GM18868 (cell line): Measurements from ENCODE around the gene TMEM184B.

Source experiments
- ATAC-seq: cut with Tn5 transposase; IDR thresholded peaks from one replicate; pipeline ENCODE4 v1.9.1; 2021; ENCODE audit warnings: mild to moderate bottlenecking, moderate library complexity; ENCODE audit not compliant: unreplicated experiment

The TMEM184B gene

DNA sequence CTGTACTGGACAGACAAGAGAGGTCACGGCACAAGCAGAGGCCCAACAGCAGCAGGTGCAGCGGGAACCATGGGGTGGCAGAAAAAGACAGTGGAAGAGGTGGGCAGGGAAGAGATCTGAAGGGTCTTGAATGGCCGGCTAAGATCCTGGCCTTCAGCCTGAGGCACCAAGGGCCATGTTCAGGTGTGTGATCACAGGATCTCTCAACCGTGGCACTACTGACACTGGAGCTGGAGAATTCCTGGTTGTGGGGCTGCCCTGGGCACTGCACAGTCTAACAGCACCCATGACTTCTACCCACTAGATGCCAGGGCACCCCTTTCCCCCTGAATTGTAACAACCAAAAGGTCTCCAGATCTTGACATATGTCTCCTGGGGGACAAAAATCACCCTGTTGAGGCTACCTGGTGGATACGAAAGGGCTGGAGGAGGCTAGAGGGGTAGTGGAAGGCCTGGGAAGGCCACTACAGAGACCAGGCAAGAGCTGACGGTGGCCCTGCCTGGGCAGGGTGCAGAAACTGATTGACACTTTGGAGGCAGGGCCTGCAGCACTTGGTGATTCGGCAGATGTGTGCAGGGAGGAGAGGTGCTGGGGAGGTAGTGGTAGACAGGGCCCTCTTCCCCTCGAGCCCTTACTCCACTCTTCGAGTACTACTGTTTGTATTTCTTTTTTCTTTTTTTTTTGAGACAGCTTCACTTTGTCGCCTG lies 36.1 kb upstream of the TMEM184B start:
- no peak for ATAC-seq

DNA sequence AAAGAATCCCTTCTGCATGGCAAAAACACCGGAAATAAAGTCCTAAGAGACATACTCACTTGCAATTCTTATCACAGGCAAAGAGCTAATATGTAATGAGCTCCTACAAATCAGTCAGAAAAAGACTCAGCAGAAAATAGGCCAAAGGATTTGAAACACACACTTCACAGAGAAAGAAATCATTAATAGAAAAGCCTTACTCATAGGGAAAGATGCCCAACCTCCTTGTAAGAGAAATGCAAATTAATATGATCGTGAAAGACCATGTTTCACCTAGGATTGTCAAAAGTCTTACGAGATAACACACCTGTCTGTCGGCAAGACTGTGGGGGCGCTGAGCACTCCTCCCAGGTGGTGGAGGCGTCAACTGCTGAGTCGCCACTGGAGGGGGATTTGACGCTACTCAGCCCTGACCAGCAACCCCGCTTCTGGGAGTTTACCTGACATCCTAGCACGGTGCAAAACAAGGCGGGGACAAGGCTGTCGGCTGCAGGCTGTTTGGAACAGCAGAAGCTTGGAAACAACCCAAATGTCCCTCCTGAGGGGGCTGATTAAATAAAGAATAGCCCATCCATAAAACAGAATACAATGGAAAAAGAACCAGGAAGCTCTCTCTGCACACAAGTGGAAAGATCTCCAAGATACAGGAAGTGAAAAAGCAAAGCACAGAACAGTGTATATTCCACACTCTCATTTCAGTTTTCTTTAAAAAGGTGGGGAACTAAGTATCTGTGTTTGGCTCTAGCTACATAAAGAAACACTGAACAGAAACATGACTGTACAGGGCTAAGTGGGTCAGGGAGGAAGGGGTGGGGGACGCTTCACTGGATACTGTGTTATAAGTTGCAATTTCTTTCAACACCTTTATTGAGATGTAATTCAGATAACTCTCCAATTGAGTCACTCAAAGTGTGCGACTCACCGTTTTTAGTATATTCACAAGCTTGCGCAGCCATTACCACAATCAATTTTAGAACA lies 33.0 kb upstream of the TMEM184B start:
- ATAC-seq = peak; percentile 73

DNA sequence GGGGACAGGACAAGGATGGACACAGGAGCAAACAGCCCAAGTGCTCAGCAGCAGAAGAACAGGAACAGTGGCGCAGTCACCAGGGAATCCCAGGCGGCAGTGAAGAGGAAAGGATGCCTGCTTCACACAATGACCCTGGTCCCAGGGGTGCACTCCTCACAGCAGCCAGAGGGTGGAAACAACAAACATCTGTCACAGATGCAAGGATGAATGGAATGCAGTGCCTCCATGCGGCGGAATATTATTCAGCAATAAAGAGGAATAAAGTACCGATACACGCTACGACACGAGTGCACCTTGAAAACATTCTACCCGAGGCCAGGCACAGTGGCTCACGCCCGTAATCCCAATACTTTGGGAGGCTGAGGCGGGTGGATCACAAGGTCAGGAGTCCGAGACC lies 31.7 kb upstream of the TMEM184B start:
- no peak for ATAC-seq

DNA sequence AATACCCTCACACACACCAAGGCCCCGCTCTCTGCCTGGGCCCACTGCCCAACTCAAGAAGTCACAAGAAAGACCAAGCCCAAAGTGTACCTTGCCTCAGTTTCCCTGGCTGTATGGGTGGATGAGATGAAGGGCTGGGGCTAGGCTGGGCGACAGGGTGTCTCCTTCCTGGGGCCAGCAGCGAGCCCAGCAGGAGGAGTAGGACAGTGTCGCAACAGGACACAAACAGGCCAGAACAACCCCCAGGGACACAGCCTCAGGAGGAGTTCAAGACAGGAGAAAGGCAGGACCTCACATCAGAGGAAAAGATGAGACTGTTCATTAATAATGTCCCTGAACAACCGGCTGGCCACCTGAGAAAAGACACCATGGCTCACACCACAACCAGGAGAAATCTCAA lies 31.2 kb upstream of the TMEM184B start:
- no peak for ATAC-seq

DNA sequence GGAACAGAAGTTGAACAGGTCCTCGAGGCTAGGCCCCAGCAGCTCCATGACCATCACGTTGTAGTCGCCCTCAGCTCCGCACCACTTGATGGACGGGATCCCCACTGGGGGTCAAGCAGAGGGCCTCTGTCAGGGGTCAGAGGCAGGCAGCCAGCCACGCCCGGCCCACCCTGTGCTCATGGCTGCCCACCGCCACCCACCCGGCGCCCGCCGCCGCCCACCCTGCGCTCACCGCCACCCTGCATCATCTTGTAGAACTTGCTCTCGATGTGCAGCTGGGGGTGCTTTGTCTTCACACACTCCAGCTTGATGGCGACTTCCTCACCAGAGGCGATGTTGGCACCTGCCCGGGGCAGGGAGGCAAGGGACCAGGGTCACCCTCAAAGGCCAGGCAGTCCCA lies 30.1 kb upstream of the TMEM184B start:
- no peak for ATAC-seq

DNA sequence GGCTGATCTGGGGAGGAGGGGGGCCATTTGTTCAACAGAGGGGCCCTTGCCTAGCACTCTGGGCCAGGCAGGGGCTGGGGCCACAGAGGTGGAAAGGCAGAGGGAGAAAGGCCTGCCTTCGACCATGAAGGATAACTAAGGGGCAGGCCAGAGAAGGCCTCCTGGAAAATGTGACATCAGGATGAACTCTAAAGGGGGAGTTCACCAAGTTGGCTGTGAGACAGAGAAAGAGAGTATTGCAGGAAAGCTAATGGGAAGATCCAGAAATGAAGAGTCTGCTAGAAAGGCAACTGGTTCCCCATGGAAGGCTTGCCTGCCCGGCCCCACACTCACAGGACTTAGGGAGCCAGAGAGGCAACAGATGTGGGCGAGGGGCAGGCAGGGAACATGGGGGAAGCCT lies 28.1 kb upstream of the TMEM184B start:
- ATAC-seq = no peak

DNA sequence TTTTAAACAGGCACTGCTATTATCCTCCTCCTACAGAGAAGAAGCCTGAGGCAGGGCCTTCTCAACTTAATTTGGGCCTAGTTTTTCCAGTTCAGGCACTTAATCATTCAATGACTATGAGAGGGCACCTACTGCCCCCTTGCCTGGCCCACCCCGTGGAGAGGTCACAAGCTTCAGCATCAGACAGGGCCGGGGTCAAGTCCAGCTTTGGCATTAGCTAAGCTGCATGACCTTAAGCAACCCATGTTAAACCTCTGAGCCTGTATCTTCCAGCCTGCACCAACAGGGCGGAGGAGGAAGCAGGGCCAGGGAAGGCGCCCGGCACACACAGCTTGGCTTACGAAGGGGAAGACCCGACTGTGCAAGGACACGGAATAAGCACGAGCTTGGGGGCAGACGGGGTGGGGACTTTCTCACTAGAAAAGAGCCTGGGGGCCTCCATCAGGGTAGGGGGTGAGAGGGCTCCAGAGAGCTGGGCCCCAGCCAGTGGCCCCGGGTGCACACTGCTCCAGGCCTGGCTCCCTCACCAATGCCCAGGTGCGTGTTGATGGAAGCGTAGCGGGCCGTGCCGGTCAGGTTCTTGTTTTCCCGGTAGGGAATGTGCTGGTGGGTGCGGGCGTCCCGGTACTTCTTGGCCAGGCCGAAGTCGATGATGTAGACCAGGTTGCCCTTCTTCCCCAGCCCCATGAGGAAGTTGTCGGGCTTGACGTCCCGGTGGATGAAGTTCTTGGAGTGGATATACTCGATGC lies 27.6 kb upstream of the TMEM184B start:
- ATAC-seq = no peak

DNA sequence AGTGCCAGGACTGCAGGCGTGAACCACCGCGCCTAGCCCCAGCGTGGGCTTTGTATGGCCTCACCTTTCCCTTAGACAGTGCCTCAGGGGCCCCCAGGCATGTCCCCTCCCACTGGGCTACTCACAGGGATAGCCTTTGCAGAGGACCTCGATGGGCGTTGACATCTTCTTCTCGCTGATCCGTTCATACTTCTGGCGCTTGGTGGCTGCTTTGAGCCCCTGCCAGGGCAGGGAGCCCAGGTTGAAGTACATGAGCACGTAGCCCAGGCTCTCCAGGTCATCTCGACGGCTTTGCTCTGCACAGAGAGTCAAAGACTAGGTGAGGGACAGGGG lies 26.9 kb upstream of the TMEM184B start:
- no peak for ATAC-seq

DNA sequence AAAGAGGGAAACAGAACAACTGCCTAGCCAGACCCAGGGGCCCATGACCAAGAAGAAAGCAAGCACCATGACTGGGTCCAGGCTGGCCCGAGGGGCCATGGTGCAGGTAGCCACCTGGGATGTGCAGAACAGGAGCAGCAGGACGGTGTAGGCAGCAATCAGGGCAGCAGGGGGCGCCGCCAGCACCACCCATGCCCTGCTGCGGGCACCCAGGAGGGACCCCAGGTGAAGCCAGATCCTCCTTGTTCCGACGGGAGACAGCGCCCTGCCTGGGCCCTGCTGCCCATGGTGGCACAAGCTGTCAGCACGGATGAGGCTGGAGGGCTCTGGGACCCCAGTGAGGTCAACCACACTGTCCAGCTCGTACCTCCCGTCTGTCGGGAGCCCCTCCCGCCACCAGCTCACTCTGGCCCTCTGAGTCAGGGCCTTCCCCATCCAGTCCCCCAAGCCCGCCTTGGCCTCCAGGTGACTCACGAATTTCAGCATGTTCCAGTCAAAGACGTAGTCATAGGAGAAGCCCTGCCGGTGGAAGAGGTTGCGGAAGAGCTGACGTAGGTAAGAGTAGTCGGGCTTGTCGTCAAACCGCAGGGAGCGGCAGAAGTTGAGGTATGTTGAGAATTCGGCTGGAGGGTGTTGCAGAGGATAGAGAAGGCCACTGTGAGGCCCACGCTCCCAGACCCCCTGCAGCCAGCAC lies 25.6 kb upstream of the TMEM184B start:
- no peak for ATAC-seq

DNA sequence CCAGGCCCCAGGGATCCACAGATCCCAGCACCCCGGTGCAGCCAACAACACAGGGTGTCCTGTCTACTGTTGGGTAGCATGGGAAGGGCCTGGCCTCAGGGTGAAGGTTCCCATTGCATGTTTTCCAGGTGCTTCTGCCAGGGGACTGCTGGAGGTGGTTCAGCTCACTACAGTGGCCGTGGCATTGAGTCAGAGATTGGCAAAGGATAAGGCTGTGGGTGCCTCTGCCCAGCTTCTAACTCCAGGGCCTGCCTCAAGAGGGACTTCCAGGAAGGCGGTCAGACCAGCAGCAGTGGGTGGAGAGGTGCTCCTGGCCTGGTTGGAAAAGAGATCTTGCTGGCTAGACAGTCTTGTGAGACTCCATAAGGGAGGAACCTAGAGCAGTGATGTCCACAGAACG lies 23.6 kb upstream of the TMEM184B start:
- no peak for ATAC-seq

DNA sequence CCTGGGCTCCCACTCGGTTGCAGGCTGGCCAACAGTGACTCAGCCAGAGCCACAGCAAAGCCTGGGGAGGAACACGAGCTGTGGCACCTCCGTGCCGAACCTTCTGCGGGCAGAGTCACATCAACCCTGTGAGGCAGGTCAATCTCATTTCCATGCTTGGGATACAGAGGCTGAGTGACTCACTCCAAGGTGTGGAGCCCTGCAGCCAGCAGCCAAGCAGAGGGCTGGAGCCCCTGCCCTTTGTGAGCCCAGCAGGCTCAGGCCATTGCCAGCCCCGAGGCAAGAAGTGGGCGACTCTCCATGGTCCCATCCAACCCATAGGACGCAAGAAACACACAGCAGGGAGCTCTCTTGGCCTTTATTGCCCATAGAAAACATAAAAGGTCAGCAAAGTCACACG lies 23.1 kb upstream of the TMEM184B start:
- no peak for ATAC-seq

DNA sequence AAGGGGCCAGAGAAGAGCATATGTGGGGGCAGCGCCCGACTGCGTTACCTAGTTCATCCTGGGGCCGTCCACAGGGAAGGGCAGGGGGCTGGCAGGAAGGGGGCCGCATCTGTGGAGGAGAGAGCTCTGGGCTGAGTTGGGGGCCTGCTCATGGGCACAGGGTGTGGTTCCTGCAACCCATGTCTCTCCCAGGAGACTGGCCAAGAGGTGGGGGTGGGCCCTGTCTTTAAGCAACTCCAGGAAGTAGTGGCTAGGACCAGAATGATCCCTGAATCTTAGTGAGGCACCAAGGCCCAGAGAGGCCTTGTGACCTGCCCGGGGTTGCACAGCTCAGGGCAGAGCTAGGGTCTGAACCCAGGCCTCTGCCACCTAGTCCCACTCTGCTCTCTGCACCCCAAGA lies 22.5 kb upstream of the TMEM184B start:
- no peak for ATAC-seq

DNA sequence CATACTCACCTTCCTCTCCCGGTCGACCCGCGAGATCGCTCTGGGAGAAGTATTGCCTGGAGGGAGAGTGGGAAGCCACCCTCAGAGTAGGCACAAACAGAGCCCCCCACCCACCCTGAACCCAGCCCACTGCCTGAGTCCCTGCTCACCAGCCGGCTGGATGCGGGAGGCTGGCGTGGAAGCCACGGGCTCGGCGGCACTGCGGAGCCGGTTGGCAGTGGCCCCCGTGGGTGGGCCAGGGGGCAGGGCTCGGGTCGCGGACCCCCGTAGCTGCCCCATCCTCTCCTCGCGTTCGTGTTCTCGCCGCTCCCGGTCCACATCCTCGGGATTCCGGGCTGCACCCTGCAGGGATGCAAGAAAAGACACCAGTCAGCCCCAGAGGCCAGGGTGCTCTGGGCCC lies 21.4 kb upstream of the TMEM184B start:
- ATAC-seq = no peak

DNA sequence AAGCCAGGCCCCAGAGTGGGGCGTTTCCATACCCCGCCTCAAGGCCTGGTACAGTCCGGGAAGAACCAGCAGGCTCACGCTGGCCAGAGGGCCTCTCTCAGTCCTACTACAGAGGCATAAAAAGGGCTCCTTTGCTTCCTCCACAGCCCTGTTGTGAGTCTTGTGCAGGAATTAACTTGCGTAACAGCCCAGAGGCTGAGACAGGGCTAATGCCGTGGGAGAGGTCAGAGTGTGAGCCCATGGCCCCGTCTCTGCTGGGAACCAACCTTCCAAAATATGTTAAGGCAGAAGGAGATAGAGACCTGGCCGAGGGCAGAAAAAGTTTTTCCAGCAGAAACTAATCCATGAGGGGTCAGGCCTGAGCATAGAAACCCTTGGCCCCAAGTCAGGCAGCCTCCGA lies 19.9 kb upstream of the TMEM184B start:
- ATAC-seq = no peak

DNA sequence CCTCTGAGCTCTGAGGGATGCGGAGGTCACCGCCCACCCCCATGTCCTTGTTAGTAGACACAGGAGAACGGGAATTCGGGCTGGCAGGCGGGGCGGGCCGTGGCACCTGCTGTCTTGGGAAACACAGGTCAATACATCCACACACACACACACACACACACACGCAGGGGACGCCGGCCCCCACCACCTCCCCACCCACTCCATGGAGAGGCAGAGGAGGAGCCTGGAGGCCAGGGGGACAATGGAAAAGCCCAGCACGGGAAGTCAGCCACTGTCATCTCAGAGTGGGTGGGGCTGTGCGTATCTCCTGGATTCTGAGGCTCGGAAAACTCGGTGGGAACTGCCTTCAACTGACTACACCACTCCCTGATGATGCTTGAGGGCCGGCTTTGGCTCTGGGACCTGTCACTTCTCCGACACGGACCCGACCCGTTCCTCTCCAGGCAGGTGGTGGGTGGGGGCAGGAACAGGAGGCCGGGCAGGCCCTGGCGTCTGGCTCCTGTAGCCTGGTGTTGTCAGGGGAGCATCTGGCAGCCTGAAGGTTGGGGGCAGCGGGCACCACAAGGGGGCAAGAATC lies 18.5 kb upstream of the TMEM184B start:
- no peak for ATAC-seq

DNA sequence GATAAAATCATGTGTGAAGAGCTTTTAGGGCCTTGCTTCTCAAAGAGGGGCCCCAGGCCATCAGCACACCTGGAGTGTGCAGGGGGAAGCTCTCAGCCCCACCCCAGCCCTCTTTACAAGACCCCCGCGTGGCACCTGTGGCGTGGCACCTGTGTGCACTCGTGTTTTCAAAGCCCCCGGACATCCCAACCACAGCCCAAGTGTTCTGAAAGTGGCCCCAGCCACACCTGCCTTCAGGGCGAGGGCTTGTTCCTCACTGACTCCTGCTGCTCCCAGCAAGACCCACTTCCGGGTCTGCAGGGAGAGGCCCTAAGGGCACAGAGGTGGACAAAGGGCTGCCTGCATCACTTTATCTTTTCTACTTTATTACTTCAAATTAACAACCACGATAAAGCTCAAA lies 17.5 kb upstream of the TMEM184B start:
- no peak for ATAC-seq

DNA sequence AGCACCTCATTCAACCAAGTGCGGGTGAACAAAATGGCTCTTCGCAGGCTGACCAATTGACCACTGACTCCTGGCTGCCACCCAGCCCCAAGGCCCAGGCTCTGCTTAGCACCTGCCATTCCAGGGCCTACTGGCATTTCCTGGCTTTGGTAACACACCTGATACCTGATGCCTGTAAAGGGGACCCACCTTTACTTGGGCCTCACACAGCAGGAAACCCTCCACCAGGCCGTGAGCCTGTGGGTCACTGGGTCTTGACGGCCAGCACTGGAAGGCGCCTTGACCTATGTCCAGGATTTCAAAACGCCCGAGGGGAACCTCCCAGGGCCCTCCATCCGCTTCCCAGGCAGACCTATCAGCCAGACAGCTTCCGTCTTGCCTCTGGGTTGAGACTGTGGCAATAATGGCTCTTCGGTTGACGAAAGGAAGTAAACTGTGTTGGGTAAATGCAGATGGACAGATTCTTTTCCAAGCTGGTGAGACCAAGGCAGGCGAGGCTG lies 16.8 kb upstream of the TMEM184B start:
- no peak for ATAC-seq

DNA sequence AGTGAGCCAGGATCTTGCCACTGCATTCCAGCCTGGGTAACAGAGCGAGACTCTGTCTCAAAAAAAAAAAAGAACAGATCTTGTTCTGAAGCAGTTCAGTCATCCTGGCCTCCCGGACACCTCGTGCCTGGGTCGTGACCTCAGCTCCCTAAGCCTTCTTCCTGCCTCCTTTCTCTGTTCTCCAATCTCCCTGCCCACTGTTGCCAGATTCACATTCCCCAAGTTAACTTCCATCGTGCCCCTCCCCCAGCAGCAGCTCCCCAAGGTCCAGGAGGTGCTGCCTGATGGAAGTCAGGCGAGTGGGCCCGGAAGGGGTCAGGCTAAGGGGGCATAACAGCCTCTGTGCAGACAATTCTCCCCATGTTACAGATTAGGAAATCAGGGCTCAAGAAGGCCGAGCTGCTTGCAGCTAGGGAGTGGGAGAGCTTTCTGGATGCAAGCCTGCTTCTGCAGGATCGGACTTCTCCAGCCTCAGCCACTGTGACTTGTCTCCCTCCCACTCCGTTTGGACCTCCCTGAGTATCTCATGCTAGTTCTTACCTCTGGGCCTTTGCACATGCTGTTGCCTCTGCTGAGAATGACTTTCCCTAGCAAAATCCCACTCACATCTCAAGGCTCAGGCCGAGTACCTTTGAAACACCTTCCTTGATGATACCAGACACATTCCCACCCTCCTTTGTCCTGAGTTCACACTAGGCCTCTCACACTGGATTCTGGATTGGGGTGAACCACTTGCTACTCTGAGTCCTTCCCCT lies 14.3 kb upstream of the TMEM184B start:
- no peak for ATAC-seq

DNA sequence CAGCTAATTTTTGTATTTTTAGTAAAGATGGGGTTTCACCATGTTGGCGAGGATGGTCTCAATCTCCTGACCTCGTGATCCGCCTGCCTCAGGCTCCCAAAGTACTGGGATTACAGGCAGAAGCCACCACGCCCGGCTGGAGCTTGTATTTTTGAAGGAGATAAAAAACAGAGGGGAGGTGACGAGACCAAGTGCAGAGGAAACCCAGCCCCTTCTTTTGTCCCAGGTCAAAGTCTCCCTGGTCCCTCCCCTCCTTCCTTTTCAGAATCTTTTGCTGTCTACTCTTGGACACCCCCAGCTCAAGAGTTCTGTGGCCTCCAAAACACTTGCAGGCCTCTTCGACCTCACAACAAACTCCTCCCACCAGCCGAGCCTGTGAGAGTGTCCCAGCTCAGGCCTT lies 12.2 kb upstream of the TMEM184B start:
- ATAC-seq = no peak

DNA sequence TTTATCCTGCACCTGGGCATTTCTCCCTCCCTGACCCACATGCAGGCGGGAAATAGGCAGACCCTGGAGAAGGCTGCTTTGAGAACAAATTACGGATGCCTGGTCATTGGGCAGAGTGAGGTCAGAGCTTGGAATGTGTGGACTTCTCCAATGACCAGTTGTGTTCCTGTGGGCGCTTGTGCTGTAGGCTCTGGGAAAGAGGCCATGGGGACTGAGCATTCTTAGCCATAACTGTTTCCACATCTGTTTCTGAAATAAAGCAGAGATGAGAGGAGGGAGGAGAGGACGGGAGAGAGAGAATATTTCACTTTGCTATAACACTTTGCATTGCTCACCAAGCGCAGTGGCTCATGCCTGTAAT lies 11.2 kb upstream of the TMEM184B start:
- ATAC-seq = no peak
